ENCODE measurements around the gene LTBP2. TPM values are rescaled to one million over a fixed set of nuclear protein-coding genes. Genes with fewer than 3 reads are reported as not detected.

LTBP2 gene
- total and polyA plus RNA-seq, 2 of the 8 experiments (the other 6 are each of a cell fraction or from before 2014, with no cell fraction given), result 0.48 to 0.89 TPM

DNA sequence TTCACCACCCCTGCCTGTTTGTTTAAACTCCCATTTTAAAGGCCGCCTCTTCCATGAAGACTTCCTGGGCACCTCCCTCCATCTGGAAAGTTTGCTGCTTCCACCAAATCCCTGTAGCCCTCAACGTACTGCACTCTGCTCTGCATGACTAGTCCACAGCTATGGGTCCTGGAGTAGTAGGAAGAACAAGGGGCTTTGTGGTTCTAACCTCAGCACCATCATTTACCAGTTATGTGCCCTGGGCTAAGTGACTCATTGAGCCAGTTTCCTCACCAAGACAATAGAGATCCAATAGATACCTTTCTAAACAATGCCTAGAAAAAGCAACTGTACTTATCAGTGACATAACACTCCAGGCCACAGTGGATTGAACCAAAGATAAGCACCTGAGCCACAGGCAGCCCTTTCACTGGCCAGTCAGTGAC, 8.5 kb upstream of the LTBP2 start (continued):
- TF ChIP-seq, protein P1, sequence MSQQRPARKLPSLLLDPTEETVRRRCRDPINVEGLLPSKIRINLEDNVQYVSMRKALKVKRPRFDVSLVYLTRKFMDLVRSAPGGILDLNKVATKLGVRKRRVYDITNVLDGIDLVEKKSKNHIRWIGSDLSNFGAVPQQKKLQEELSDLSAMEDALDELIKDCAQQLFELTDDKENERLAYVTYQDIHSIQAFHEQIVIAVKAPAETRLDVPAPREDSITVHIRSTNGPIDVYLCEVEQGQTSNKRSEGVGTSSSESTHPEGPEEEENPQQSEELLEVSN (IDR thresholded peaks at IDR 0.05), result no peak
- TF ChIP-seq SRF (IDR thresholded peaks at IDR 0.05; ENCODE audit: low read depth, low read length) (no peak), FOSL1 (IDR thresholded peaks at IDR 0.05; ENCODE audit: insufficient read depth, low read depth, low read length) (no peak), KDM1A (IDR thresholded peaks at IDR 0.05; ENCODE audit: borderline replicate concordance, low read length) (no peak), TCF12 (IDR thresholded peaks at IDR 0.05; ENCODE audit: low read depth, low read length) (no peak)

Measured in H1 (cell line).